Prostate gland (tissue), 2 donors: ENCODE results near the gene TYK2. TPM values are rescaled to one million over a fixed set of nuclear protein-coding genes. Genes with fewer than 3 reads are reported as not detected.
"Not testable (repeated sequence)": the region's sequence is repeated elsewhere in the genome, so short reads cannot be mapped to it uniquely, and the experiment has no call there.

Source experiments
- DNase-seq: peaks from one replicate; pipeline ENCODE4 v3.0.0-alpha.2; 2019; ENCODE audit warnings: low spot score
- H3K27ac ChIP-seq, 2 donors: fragments of 200-600 bp; sonication (generic); 2 replicates each; pipeline ENCODE4 v1.5.1; 2017 to 2019
- H3K27me3 ChIP-seq: fragments of 200-600 bp; sonication (generic); replicated peaks from 2 replicates; pipeline ENCODE4 v1.5.1; 2019; ENCODE audit not compliant: insufficient read depth
- H3K36me3 ChIP-seq, 2 donors: fragments of 200-600 bp; sonication (generic); 1 replicate in 1 of 2; 2 replicates in 1 of 2; pipeline versions ENCODE4 v1.5.1 to v1.8.1; 2017 to 2019
- H3K4me1 ChIP-seq: fragments of 200-600 bp; sonication (generic); replicated peaks from 2 replicates; pipeline ENCODE4 v1.5.1; 2019
- H3K4me3 ChIP-seq, 2 donors: fragments of 200-600 bp; sonication (generic); 2 replicates each; pipeline ENCODE4 v1.5.1; 2017 to 2019
- H3K9me3 ChIP-seq: fragments of 200-600 bp; sonication (generic); 2 replicates; pipeline ENCODE4 v1.5.1; 2017
- CTCF ChIP-seq, 4 experiments: fragments of 200-600 bp in 2 of 4; fragments of 450-650 bp in 2 of 4; sonication (generic) in 2 of 4; IDR thresholded peaks; 1 replicate in 3 of 4; 2 replicates in 1 of 4; pipeline ENCODE4 v1.5.1; 2016 to 2019; ENCODE audit warnings: antibody characterized with exemption in 4 of 4, mild to moderate bottlenecking in 2 of 4, moderate library complexity in 2 of 4
- POLR2A ChIP-seq: fragments of 450-650 bp; IDR thresholded peaks from one replicate; pipeline ENCODE4 v1.6.1; 2016; ENCODE audit warnings: antibody characterized with exemption, mild to moderate bottlenecking
- POLR2AphosphoS5 ChIP-seq: sonication (generic); formaldehyde crosslinking; IDR thresholded peaks from one replicate; pipeline ENCODE4 v1.6.1; 2017; ENCODE audit warnings: antibody characterized with exemption
- WGBS: methylation state at CpG from one replicate; pipeline ENCODE4 v1.1.5; 2018; 5-methylcytosine and 5-hydroxymethylcytosine counted together
- intact Hi-C: fragments of 100-400 bp; cut with DNase I; formaldehyde crosslinking; loops from one replicate; pipeline ENCODE4 v1.14.2; 2022
- total RNA-seq, 2 donors: library from RNA; depleted of rRNA; stranded (reverse); fragments of >200 nt; gene quantifications; one replicate each; pipeline ENCODE4 v1.1.0, GENCODE V29; 2016

The TYK2 gene
- total RNA-seq, 2 donors from 2014 or later: 90.8 to 161 TPM

- Histone ChIP-seq H3K4me1 (peaks cover 19% of the 10 kb centered on the region), H3K36me3 (no peaks in the 10 kb centered on the region)
These were observed 23.0 kb upstream of the TYK2 start, which contains the start of gene CDC37 for GRCh38 chr19:10403137-10404021. CDC37 (minus strand) TSS chr19:10403542; CDS start chr19:10403479, 63 bp downstream.

GRCh38 chr19:10402441-10403038, 22.2 kb upstream of the TYK2 start:
- no peaks in the 10 kb centered on the region for H3K9me3 ChIP-seq

More at GRCh38 chr19:10403137-10404021, 23.0 kb upstream of the TYK2 start, which contains the start of gene CDC37:
- peak; percentile 96 for DNase-seq
- peak within 1 kb of the TSS; percentile 72 to 73 for H3K27ac ChIP-seq
- H3K4me3 ChIP-seq: peak within 1 kb of the TSS; percentile 64 to 86
- no peaks in the 10 kb centered on the region for H3K27me3 ChIP-seq
- WGBS: under 1% methylated on average over 65 of the region's 69 CpGs
- peak in 1 of 4 experiments; percentile 17 for TF ChIP-seq CTCF (IDR thresholded peaks at IDR 0.05)
- TF ChIP-seq POLR2A: peak; percentile 76
- TF ChIP-seq POLR2AphosphoS5: peak; percentile 93
- no peaks in the 10 kb centered on the region for H3K9me3 ChIP-seq
- intact Hi-C loops: loop anchor here (2.0 kb wide), 1 partner anchor 21 kb away; no protein-coding TSS in a partner anchor

GRCh38 chr19:10399878-10400277, 19.5 kb upstream of the TYK2 start:
- H3K4me3 ChIP-seq: no peak overlapping the region
- intact Hi-C loops: no loop called here
- no peaks in the 10 kb centered on the region for H3K27me3 ChIP-seq
- 91% methylated on average over 8 of the region's 8 CpGs for WGBS
- peaks cover 0 to 4% of the 10 kb centered on the region in 2 donors for H3K36me3 ChIP-seq
- peaks cover 16% of the 10 kb centered on the region for H3K4me1 ChIP-seq
- no peak overlapping the region for H3K27ac ChIP-seq
- no peaks in the 10 kb centered on the region for H3K9me3 ChIP-seq
- DNase-seq: no peak
- TF ChIP-seq POLR2AphosphoS5 (no peak), POLR2A (no peak), CTCF (IDR thresholded peaks at IDR 0.05) (no peak)

More at GRCh38 chr19:10402441-10403038, 22.2 kb upstream of the TYK2 start:
- Histone ChIP-seq H3K36me3 (no peaks in the 10 kb centered on the region), H3K27ac (peak overlapping the region; percentile 72 to 73), H3K4me1 (peaks cover 19% of the 10 kb centered on the region), H3K27me3 (no peaks in the 10 kb centered on the region), H3K4me3 (peak overlapping the region; percentile 64 to 86)
- 2% methylated on average over 15 of the region's 15 CpGs for WGBS
- TF ChIP-seq CTCF (IDR thresholded peaks at IDR 0.05): no peak
- no peak for TF ChIP-seq POLR2A
- no peak for TF ChIP-seq POLR2AphosphoS5
- DNase-seq: no peak
- intact Hi-C loops: no loop called here

- H3K36me3 ChIP-seq, H3K9me3 ChIP-seq, H3K27ac ChIP-seq, H3K27me3 ChIP-seq, DNase-seq, H3K4me3 ChIP-seq, intact Hi-C loops: not testable (repeated sequence)
- 93% methylated on average over 8 of the region's 8 CpGs for WGBS
- peaks cover 11% of the 10 kb centered on the region for H3K4me1 ChIP-seq
These were observed 19.0 kb upstream of the TYK2 start for GRCh38 chr19:10399340-10399739.

GRCh38 chr19:10398819-10399218, 18.4 kb upstream of the TYK2 start:
- intact Hi-C loops: no loop called here
- peaks cover 9% of the 10 kb centered on the region for H3K4me1 ChIP-seq
- H3K27me3 ChIP-seq: no peaks in the 10 kb centered on the region
- no peak for DNase-seq
- H3K9me3 ChIP-seq: no peaks in the 10 kb centered on the region
- TF ChIP-seq POLR2A (no peak), POLR2AphosphoS5 (no peak), CTCF (IDR thresholded peaks at IDR 0.05) (no peak)
- WGBS: 96% methylated on average over 9 of the region's 9 CpGs
- no peak overlapping the region for H3K27ac ChIP-seq
- H3K4me3 ChIP-seq: no peak overlapping the region
- H3K36me3 ChIP-seq: peaks cover 5 to 8% of the 10 kb centered on the region in 2 donors
